DND-41 (cell line): ENCODE results near the gene CTNNA3.

ENCODE experiments used
- CTCF ChIP-seq: IDR thresholded peaks from 2 replicates; pipeline ENCODE4 v1.5.1; 2012; ENCODE audit warnings: borderline replicate concordance, low read length, moderate library complexity, mild to moderate bottlenecking; ENCODE audit not compliant: poor library complexity, severe bottlenecking; ENCODE audit errors: extremely low read depth
- EZH2 ChIP-seq: IDR thresholded peaks from 3 replicates; pipeline ENCODE4 v1.6.1; 2012; ENCODE audit warnings: borderline replicate concordance, low read depth, mild to moderate bottlenecking, moderate library complexity, low read length, inconsistent platforms; ENCODE audit not compliant: severe bottlenecking

- TF ChIP-seq CTCF = no peak
- TF ChIP-seq EZH2 = no peak
Measured at GRCh38 chr10:67537906-67538305, 158.1 kb downstream of the CTNNA3 start.
